NCI-H748 treated with DMSO at 0.1 percent for 48 hours (cell line): ENCODE data around the gene CACNA1I.

Experiments used
- DNase-seq: peaks from one replicate; lab custom pipeline; 2025; lab: John Stamatoyannopoulos, UW

CACNA1I gene

DNA sequence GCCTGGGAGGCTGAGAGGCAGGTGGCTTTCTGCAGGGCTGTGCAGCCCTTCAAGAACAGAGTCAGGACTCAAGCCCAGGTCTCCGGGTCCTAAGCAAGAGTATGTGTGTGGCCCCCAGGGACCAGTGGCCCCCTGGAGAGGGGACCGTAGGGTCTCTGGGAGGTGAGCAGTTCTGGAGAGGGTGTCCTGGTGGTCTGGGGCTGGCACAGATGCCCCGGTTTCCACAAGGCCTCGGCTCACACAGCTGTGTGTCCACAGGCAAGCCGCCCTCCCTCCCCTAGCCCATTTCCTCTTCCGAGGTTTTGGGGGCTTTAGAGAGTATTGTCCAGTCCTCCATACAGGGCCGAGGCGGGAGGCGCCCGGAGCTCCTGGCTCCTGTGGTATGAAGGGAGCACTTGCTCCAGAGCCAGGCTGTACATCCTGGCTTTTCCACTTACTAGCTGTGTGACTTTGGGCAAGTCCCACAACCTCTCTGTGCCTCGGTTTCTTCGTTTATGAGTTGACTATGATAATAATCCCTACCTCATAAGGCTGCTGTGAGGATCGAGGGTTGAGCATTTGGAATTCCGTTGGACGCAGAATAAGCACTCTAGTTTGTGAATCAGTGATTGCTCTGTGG, 34.6 kb upstream of the CACNA1I start:
- no peak for DNase-seq

DNA sequence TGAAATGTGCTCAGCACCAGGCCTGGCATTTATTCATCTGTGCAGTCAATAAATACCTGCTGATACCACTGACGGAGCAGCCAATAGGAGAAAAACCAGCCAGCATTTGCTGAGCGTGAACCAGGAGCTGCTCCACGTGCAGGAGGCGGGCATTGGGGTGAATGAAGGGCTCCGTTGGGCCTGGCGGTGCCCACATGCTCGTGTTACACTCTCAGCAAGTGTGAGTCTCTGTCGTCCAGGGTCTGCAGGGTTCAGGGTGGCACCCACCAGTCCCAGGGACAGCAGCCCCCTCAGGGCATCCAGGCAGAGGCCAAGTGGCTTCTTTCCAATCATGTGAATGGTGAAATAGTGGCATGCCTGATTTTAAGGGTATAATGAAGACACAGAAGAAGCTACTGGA, 33.8 kb upstream of the CACNA1I start:
- DNase-seq = no peak

DNA sequence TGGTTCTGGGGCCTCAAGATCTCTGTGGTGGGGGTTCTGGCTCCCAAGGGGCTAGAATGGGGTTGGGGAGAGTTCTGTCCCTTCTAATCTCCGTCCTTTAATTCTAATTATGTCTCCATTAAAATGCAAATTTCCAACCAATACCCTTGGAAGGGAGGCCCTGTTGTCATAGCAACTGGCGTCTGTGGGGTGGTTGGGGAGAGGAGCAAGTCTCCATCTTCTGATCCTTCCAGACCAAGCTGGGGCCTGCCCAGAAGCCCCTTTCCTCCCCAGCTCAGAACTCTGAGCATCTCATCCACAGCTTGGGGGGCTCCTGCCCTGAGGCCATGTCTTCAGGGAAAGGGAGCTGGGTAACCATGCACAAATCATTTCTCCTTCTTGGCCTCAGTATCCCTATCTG, 32.6 kb upstream of the CACNA1I start:
- DNase-seq = no peak

DNA sequence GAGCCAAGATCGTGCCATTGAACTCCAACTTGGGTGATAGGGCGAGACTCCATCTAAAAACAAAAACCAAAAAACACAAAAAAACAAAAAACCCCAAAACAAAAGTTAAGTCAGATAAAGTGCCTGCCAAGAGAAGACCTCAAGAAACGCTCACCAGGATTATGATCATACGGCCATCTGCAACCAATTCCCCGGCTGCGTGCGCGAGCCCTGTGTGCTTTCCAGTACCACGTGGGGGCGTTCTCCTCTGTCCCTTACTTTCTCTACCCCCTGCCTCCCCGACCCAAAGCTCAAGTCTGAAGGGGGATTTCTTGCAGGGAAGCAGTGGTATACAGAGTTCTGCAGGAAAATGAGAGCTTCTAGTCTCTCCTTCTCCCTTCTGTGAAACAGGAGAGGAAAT, 27.5 kb upstream of the CACNA1I start:
- DNase-seq = no peak

DNA sequence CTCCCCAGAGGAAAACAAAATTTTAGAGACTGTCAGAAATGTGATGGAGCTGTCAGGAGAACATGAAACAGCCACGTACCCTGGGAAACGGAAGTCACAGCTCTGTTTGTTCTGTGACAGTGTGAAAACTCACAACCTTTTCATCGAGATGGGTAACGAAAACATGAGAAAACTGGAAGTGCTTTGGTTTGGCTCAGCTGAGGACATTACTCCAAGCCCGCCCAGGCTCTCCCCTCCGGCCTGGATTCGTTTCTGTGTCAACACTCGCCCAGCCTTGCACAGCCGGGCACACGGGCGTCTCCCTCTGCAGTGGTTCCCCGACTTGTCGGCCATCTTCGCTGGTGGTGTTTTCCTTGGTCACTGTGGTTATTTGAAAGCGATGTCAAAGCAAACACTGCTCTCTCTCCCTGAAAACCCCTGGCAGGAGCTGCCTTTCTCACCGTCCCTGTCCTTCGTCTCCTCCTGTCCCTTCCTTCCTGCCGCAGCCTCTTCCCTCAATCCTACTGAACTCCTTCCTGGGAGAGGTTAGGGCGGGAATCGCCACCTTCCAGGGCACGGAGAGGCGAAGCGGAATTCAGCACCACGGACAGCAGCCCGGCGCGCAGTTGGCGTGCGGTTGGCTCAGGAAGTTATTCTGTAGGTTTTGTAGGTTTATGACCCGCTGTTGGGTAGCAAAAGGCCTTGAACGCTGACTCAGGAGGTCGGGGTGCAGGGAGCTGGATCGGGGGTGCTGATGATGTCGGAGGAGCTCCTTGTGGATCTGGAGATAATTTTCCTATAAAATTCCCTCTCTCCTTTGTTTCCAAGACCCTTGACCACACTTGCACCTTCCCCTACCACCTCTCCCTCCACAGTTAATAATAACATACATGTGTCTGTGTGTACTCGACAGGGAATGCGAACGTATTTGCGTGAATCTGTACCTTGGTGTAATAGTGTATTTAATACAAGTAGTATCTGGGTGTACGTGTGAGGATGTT, 24.9 kb upstream of the CACNA1I start:
- DNase-seq = no peak

DNA sequence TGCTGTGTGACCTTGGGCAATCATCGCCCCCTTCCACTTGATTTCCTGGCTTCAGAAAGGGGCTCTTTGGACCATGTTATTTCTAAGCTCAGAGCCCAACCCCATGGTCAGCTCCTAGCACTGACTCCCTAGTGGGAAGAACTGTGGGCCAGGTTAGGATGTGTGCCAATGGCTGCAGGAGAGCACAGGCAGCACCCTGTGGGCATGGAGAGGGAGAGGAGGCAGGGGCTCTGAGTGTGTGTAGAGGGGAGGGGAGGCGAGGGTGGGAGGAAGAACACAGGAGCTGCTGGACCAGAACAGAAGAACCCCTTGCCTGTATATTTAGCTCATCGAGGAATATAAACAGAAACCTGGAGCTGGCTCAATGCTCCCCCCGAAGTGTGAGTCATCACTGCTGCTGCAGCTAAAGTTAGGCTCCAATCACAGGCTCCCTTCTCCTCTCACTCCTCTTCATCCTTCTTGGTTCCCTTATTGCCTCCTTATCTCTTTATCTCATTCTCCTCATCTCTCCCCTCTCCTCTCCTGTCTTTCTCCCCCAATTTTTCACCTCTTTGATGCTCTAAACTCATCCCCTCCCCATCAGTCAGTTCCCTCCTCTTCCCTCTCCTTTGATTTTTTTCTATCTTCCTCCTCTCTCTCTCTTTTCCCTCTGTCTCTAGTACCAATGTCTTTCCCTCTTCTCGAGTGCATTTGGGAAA, 23.5 kb upstream of the CACNA1I start:
- no peak for DNase-seq

DNA sequence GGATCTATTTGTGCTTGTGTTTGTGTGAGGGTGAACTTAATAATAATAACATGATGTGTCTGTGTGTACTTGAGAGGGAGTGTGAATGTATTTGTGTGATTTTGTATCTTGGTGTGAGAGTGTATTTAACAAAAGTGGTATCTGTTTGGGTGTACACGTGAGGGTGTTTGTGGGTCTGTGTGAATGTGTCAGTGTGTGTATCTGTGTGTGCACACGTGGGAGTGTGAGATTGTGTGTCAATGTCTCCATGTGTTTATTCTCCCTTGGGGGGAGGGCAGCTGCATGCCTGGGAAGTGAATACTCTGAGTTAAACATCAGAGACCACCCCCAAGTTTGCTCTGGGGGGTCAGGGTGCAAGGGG, 23.0 kb upstream of the CACNA1I start:
- DNase-seq = no peak

DNA sequence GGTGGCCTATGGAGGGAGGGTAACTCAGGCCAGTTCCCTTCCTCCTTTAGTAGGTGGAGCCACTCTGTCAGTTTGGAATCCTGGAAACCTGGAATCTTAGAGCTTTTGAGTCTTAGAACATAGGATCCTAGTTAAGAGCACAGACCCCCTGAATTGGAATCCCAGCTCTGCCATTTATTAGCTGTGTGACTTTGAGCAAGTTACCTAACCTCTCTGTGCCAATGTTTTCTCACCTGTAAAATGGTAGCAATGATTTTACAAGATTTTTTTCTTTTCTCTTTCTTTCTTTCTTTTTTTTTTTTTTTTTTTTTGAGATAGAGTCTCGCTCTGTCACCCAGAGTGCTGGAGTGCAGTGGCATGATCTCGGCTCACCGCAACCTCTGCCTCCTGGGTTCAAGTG, 17.1 kb upstream of the CACNA1I start:
- no peak for DNase-seq

DNA sequence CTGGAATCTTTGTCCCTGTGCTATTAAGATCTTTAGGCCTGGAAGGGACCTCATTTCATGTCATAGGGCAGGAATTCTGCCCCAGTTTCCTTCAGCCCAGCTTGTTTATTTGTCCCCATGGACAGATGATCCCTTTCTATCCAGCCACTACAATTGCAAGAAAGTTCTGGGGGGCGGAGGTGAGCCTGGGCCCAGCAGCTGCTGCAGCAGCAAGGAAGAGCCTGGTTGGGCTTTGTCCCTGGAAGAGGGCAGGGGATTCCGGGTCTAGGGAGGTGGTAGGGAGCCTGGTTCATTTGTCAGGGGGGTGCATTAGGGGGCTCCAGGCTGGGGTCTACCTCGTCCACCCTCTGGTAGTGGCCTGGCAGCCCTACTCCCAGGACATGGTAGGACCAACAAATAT, 16.4 kb upstream of the CACNA1I start:
- DNase-seq = no peak

DNA sequence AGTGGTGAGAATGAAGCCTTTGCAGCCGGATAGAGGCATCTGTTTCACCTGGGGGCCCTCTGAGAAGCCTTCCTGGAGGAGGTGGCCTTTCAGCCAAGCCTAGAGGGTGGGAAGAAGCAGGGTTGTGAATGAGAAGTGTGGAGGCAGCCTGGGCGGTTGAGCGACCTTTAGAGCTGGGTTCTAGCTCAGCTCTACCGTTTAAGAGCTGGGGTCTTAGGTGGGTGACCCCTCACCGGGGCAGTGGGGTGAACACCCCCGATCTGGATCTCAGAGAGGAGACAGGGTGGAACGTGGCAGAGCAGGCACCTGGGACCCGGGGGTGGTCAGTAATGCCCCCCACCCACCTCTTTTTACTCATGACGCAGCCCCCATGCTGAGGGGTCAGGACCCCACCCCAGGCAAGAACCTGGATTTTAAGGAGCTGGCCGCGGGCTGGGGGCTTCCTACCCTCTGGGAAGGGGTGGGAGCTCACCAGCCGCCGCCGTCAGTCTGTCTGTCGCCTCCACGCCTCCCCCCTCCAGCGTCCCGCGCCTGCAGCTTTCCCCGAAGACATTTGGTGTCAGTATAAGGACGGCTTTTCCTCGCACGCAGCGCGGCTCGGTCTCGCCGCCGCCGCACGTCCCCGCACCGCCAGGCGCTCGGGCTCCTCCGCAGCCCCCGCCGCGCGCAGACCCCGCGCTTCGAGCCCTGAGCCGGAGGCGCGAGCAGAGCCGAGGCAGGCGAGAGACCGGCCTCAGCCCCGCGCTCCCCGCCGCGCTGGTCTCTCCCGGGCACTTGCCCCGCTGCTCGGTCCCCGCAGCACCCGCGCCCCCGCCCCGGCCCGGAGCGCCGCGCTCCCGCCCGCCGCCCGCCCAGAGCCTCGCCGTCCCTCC, 13.3 kb upstream of the CACNA1I start:
- DNase-seq = no peak

DNA sequence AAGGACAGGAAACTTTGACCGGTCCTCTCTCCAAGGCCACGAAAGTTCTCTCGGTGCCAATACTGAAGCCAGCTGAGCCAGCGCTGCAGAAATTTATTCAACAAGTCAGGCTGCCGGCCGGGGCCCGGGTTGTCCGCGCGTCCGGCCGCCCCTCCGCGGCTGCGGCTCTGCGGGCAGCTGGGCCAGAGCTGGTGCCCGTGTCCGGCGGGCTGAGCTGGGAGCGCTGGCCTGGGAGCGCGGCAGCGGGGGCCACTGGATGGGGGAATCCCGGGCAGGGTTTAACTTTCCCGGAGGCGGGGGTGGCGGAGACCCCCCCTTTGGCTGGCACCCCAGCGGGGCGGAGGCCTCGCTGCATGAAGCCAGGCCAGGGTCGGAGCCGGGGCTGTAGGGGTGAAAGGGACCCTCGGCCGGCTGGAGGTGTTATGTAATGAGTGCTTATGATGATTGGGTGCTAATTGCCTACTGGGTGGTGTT, 12.3 kb upstream of the CACNA1I start:
- DNase-seq = no peak

DNA sequence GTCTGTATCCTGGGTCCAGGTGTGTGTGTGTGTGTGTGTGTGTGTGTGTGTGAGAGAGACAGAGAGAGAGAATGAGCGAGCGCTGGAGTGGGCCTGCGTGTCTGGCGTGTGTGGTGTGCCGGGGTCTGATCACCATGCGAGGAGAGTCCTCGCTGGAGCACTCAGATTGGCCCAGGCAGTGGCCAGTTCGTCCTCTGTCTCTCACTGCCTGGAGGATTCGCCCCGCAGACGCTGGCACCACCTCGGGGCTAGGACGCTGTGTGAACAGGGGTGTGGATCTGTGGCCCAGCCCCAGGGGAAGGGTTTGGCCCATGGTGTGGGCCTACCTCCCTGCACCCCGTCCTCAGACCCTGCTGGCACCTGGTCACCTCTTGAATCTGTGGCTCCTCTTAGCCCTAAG, 11.6 kb upstream of the CACNA1I start:
- no peak for DNase-seq

DNA sequence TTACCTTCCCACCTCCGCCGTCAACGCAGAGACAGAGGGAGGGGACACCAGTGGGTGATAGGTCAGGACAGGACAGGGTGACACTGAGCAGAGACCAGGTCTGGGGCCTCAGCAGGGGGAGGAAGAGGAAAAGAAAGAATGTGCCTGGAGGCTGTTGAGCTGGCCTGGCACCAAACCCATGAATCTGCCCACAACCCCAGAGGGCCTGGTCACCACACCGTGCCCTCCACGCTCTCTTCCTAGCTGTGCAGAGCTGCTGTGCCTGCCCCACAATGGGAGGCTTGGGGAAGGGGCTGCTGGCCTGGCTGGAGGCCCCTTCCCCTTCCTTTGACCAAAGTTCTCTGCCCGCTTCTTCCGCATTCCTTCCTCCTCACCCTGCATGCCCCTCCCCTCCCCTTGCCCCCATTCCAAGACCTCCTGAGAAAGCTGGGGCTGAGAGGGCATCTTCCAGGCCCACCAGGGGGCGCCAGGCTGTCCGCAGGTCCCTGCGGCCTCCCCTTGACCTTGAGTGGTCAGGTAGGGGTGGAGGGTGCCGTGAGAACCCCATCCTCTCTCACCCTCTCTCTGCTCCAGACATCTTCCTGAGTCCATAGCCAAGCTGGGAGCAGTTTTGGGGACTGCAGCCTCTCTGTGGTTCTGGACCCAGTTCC, 11.0 kb upstream of the CACNA1I start:
- DNase-seq = no peak

DNA sequence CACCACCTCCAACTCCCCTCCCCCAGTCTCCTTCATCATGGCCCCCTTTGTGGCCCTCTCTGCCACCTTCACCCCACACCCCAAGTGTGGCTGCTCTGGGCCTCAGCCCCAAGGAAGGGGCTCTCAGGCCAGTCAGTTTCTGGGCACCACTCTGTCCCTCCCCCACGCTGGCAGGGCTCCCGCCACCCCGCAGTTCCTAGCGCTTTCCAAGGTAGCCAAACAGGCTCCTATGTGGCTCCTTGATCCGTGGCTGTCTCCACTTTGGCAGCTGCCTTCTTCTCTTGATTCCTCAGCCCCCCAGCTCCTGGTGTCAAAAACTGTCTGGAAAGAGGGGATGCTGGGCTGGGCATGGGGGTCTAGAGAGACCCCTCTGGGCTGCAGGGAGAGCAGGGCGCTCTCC, 10.4 kb upstream of the CACNA1I start:
- no peak for DNase-seq

DNA sequence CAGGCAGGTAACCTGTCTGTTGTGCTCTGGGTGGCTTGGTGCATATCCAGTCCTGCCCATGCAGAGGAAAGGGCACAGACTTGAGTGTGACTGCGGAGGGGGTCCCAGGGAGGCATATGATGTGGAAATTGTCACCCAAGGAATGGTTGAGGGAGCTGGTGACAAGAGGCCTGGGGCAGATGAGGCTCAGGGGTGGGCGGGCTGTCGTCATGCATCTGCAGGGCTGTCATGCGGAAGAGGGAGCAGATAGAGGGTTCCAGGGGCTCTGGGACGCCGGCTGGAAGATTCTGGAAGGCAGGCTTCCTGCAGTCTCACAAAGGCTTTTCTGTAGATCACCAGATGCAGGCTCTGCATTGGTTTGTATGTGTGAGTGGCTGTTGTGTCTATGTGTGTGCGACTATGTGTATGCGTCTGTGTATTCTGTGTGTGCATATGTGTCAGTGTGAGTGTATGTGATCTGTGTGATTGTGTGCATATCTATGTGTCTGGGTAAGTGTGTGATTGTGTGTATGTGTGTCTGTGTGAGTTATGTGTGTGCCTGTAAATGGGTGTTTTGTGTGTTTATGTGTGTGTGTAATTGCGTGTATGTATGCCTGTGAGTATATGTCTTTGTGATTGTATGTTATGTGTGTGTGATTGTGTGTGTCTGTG, 7.6 kb upstream of the CACNA1I start:
- DNase-seq = no peak

DNA sequence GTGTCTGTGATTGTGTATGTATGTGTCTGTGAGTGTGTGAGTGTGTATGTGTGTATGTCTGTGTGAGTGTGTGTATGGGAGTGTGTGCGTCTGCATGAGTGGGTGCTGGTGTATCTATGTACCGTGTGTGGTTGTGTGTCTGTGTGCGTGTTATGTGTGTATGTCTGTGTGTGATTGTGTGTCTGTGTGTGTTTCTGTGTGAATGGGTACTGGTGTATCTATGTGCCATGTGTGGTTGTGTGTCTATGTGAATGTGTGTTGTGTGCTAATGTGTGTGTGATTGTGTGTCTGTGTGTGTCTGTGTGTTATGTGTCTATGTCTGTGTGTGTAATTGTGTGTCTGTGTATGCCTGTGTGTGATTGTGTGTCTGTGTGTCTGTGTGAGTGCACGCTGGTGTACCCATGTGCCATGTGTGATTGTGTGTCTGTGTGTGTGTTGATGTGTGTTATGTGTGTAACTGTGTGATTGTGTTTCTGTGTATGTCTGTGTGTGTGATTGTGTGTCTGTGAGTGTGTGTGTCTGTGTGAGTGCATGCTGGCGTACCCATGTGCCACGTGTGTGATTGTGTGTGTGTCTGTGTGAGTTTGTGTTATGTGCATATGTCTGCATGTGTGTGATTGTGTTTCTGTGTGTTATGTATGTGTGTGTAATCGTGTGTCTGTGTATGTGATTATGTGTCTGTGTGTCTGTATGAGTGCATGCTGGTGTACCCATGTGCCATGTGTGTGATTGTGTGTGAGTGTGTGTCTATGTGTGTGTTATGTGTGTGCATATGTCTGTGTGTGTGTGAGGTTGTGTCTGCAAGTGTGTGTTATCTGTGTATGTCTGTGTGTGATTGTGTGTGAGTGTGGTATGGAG, 6.8 kb upstream of the CACNA1I start:
- no peak for DNase-seq

DNA sequence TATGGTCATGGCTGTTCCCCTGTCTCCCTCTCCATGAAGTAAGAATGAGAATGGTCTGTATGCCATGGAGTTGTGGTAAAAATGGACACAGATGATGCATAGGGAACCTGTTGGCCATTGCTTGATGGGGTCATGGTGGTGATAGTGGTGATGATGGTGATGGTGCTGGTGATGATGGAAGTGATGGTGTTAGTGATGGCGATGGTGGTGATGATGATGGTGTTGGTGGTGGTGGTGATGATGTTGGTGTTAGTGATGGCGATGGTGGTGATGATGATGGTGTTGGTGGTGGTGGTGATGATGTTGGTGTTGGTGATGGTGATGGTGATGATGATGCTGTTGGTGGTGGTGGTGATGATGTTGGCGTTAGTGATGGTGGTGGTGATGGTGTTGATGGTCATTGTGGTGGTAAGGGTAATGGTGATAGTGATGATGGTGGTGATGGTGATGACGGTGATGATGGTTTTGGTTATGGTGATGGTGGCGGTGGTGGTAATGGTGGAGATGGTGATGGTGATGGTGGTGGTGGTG, 5.1 kb upstream of the CACNA1I start:
- no peak for DNase-seq

DNA sequence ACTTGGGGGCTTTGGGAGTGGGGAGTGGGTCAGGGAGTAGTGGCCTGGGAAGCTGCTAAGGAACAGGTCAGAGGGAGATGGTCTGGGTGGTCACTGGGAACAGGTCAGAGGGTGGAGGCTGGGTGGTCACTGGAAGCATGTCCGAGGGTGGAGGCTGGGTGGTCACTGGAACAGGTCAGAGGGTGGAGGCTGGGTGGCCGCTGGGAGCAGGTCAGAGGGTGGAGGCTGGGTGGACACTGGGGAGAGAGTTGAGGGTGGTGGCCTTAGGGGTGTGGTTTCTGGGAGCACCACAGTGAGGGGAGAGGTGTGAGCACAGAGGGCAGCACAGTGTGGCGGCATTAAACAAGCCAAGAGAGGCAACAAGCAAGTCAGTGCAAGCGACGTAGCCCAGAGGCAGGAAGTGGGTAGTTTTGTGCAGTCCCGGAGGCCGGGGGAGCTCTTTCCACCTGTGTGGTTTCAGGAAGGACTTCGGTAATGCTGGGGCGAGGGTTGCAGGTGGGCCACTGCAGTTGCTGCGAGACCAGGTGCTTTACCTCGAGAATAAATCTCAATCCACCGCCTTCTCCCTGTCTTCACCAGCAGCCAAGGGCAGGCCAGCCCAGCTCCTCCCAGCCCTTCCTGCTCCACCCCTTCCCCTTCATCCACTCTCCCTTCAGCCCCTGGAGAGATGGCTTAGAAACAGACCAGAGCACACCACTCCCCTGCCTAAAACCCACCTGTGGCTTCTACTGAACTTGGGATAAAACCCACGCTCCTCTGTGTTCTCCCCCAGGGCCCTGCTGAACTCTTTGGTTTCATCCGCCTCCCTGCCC, 3.2 kb upstream of the CACNA1I start:
- DNase-seq = no peak
